Hepatocyte (in vitro differentiated cells): Measurements from ENCODE around the gene PRR5. TPM values are rescaled to one million over a fixed set of nuclear protein-coding genes. Genes with fewer than 3 reads are reported as not detected.
A peak's percentile ranks its signal among the peaks of the same experiment; 100 is the strongest.

Source experiments
- DNase-seq: peaks from one replicate; pipeline ENCODE4 v3.0.0-alpha.2; 2016; ENCODE audit warnings: low spot score
- H2AFZ ChIP-seq: fragments of 200-600 bp; sonication (generic); 2 replicates; pipeline ENCODE4 v1.6.0; 2016; ENCODE audit warnings: antibody characterized with exemption, mild to moderate bottlenecking
- H3K27ac ChIP-seq: fragments of 200-600 bp; sonication (generic); 2 replicates; pipeline ENCODE4 v1.5.1; 2016; ENCODE audit warnings: mild to moderate bottlenecking
- H3K27me3 ChIP-seq: fragments of 200-600 bp; sonication (generic); 2 replicates; pipeline ENCODE4 v1.6.1; 2016
- H3K36me3 ChIP-seq: fragments of 200-600 bp; sonication (generic); replicated peaks from 2 replicates; pipeline ENCODE4 v1.5.1; 2016; ENCODE audit warnings: low read depth; ENCODE audit not compliant: insufficient read depth
- H3K4me1 ChIP-seq: fragments of 200-600 bp; sonication (generic); 2 replicates; pipeline ENCODE4 v1.5.1; 2016; ENCODE audit warnings: mild to moderate bottlenecking, moderate library complexity; ENCODE audit not compliant: insufficient read depth
- H3K4me2 ChIP-seq: fragments of 200-600 bp; sonication (generic); 2 replicates; pipeline ENCODE4 v1.6.0; 2016
- H3K4me3 ChIP-seq: fragments of 200-600 bp; sonication (generic); 2 replicates; pipeline ENCODE4 v1.5.1; 2016; ENCODE audit warnings: mild to moderate bottlenecking
- H3K79me2 ChIP-seq: fragments of 200-600 bp; sonication (generic); 2 replicates; pipeline ENCODE4 v1.6.0; 2017; ENCODE audit warnings: mild to moderate bottlenecking
- H3K9me2 ChIP-seq: fragments of 200-600 bp; sonication (generic); replicated peaks from 2 replicates; pipeline ENCODE4 v1.6.0; 2017; ENCODE audit warnings: mild to moderate bottlenecking; ENCODE audit not compliant: insufficient read depth
- H3K9me3 ChIP-seq: fragments of 200-600 bp; sonication (generic); 2 replicates; pipeline ENCODE4 v1.5.1; 2016; ENCODE audit warnings: low read depth, mild to moderate bottlenecking
- H4K20me1 ChIP-seq: fragments of 200-600 bp; sonication (generic); 2 replicates; pipeline ENCODE4 v1.6.0; 2016; ENCODE audit warnings: mild to moderate bottlenecking; ENCODE audit not compliant: insufficient read depth, poor library complexity, severe bottlenecking
- CTCF ChIP-seq: fragments of 200-600 bp; sonication (generic); IDR thresholded peaks from 2 replicates; pipeline ENCODE4 v1.5.1; 2016; ENCODE audit warnings: antibody characterized with exemption, mild to moderate bottlenecking; ENCODE audit not compliant: poor library complexity
- EZH2 ChIP-seq: fragments of 200-600 bp; sonication (generic); IDR thresholded peaks from 2 replicates; pipeline ENCODE4 v1.6.1; 2016; ENCODE audit warnings: antibody characterized with exemption, mild to moderate bottlenecking, borderline replicate concordance
- EZH2phosphoT487 ChIP-seq: fragments of 200-600 bp; sonication (generic); IDR thresholded peaks from one replicate; pipeline ENCODE4 v1.6.1; 2018; ENCODE audit warnings: antibody characterized with exemption, mild to moderate bottlenecking, low read depth, moderate library complexity; ENCODE audit not compliant: unreplicated experiment, severe bottlenecking
- WGBS: methylation state at CpG from one replicate; pipeline ENCODE4 v1.1.6; 2016; ENCODE audit warnings: low lambda C conversion rate; ENCODE audit errors: missing lambda C conversion rate; 5-methylcytosine and 5-hydroxymethylcytosine counted together
- polyA plus RNA-seq: library from polyadenylated mRNA; unstranded; fragments of >200 nt; fragmentation: Nextera tagmentation; extraction: Ambion mirVana; gene quantifications from 2 replicates; pipeline ENCODE4 v1.2.1, GENCODE V29; 2016
- total RNA-seq: library from RNA; depleted of rRNA; stranded (reverse); fragments of >200 nt; gene quantifications from 2 replicates; pipeline ENCODE4 v1.2.3, GENCODE V29; 2014

PRR5 gene
- total and polyA plus RNA-seq, 2 experiments from 2014 or later = 44.2 to 84.9 TPM

- 96% methylated on average over 21 of the region's 21 CpGs for WGBS
- no peak overlapping the region for H3K4me2 ChIP-seq
Measured at GRCh38 chr22:44727148-44727547, 25.1 kb downstream of the PRR5 start.

GRCh38 chr22:44727709-44728108 lies 25.7 kb downstream of the PRR5 start:
- H3K9me3 ChIP-seq = no peaks in the 10 kb centered on the region
- TF ChIP-seq EZH2 = no peak
- TF ChIP-seq CTCF = no peak
- TF ChIP-seq EZH2phosphoT487 = no peak
- no peaks in the 10 kb centered on the region for H3K27me3 ChIP-seq
- H3K4me1 ChIP-seq = peaks cover 36% of the 10 kb centered on the region
- H3K4me2 ChIP-seq = no peak overlapping the region
- H2AFZ ChIP-seq = no peak overlapping the region
- no peak overlapping the region for H3K4me3 ChIP-seq
- DNase-seq = no peak
- H4K20me1 ChIP-seq = peaks cover 6% of the 10 kb centered on the region
- H3K9me2 ChIP-seq = no peaks in the 10 kb centered on the region
- no peak overlapping the region for H3K27ac ChIP-seq
- H3K36me3 ChIP-seq = no peaks in the 10 kb centered on the region
- WGBS = 88% methylated on average over 13 of the region's 13 CpGs
- H3K79me2 ChIP-seq = peaks cover 8% of the 10 kb centered on the region

More at GRCh38 chr22:44727148-44727547, 25.1 kb downstream of the PRR5 start:
- DNase-seq = no peak
- Histone ChIP-seq H3K4me1 (peaks cover 36% of the 10 kb centered on the region), H3K27ac (no peak overlapping the region), H2AFZ (no peak overlapping the region), H3K36me3 (no peaks in the 10 kb centered on the region), H3K9me2 (no peaks in the 10 kb centered on the region), H4K20me1 (peaks cover 6% of the 10 kb centered on the region), H3K79me2 (peaks cover 8% of the 10 kb centered on the region), H3K4me3 (no peak overlapping the region), H3K9me3 (no peaks in the 10 kb centered on the region), H3K27me3 (no peaks in the 10 kb centered on the region)
- TF ChIP-seq CTCF = no peak
- no peak for TF ChIP-seq EZH2
- TF ChIP-seq EZH2phosphoT487 = no peak

GRCh38 chr22:44728761-44729324 lies 26.8 kb downstream of the PRR5 start:
- H3K27me3 ChIP-seq = no peaks in the 10 kb centered on the region
- no peak overlapping the region for H3K4me3 ChIP-seq
- H2AFZ ChIP-seq = no peak overlapping the region
- H3K9me2 ChIP-seq = no peaks in the 10 kb centered on the region
- peaks cover 6% of the 10 kb centered on the region for H4K20me1 ChIP-seq
- H3K79me2 ChIP-seq = no peaks in the 10 kb centered on the region
- no peaks in the 10 kb centered on the region for H3K9me3 ChIP-seq
- TF ChIP-seq EZH2phosphoT487 = no peak
- no peak for TF ChIP-seq EZH2
- no peak for TF ChIP-seq CTCF
- H3K4me2 ChIP-seq = peak overlapping the region; percentile 45
- no peaks in the 10 kb centered on the region for H3K36me3 ChIP-seq
- H3K27ac ChIP-seq = peak overlapping the region; percentile 74
- 84% methylated on average over 21 of the region's 21 CpGs for WGBS
- no peak for DNase-seq
- H3K4me1 ChIP-seq = peaks cover 36% of the 10 kb centered on the region
